ENCODE data around the gene NR1D1.

DNA sequence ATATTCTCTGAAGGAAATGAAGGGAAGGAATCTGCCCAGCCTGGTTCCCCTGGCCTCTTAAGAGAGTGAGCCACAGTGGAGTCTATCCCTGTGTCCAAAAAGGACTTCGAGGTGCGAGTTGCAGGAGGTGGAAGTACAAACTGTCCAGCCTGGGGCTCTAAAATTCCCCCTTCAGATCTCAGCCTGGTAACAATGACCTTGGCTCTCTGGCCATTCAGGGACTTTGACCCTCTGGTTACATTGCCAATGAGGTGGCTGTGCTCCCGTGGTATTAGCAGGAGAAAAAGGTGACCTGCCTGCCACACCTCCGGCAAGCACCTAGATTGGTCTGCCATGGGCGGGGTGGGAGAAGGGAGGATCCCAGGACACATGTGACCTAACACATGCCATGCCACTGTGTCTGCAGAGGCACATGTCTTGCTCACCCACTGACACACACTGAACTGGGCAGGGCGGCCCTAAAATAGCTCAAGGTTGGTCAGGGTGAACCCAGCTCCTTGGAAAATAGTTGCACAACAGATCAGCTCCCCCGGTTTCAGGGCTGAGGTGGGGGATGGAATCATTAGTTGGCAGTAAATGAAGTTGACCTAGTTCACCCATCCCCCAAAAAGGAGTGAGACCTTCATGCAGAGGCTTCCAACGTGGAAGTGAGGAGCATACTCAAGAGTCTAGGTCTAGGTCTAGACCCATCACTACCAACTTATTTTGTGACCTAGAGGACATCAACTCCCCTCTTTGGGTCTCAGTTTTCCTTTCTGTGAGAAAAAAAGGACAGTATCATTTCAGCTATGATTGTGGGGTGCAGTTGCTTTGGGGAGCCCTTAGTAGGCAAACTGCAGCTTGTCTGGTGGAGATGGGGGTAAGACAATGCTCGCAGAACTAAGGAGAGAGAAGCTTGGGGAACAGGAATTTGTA, 2.2 kb downstream of the NR1D1 start:
- TF ChIP-seq POLR2AphosphoS5 (IDR thresholded peaks at IDR 0.05; ENCODE audit: low read depth, low read length) = no peak
- TF ChIP-seq TAF1 (IDR thresholded peaks at IDR 0.05; ENCODE audit: borderline replicate concordance, low read depth, low read length) = no peak
- TF ChIP-seq POLR2A (IDR thresholded peaks at IDR 0.05; ENCODE audit: low read depth, low read length) = no peak
